Psoas muscle (tissue), 8 donors: ENCODE data around the gene PRAMEF1. TPM values are rescaled to one million over a fixed set of nuclear protein-coding genes. Genes with fewer than 3 reads are reported as not detected.
"Not testable (repeated sequence)": the region's sequence is repeated elsewhere in the genome, so short reads cannot be mapped to it uniquely, and the experiment has no call there.

Source experiments
- ATAC-seq, 4 donors: fragments of 200-7000 bp; cut with Tn5 transposase; one replicate each; pipeline ENCODE4 v1.9.1; 2020; ENCODE audit warnings: moderate library complexity in 3 of 4, mild to moderate bottlenecking in 2 of 4
- DNase-seq, 2 donors: peaks; one replicate each; pipeline ENCODE4 v3.0.0-alpha.2; 2020
- H3K27ac ChIP-seq: fragments of 200-600 bp; one replicate; pipeline ENCODE4 v1.8.0; 2022
- H3K27me3 ChIP-seq, 3 donors: fragments of 200-600 bp in 1 of 3; one replicate each; pipeline versions ENCODE4 v1.6.1 to v1.8.0; 2013 to 2022; ENCODE audit warnings: low read length in 2 of 3, mild to moderate bottlenecking in 2 of 3, moderate library complexity in 1 of 3; ENCODE audit not compliant: insufficient read depth in 3 of 3
- H3K36me3 ChIP-seq, 2 donors: fragments of 200-600 bp in 1 of 2; one replicate each; pipeline versions ENCODE4 v1.6.1 to v1.8.0; 2013 to 2022; ENCODE audit warnings: low read depth in 1 of 2, mild to moderate bottlenecking in 1 of 2, moderate library complexity in 1 of 2; ENCODE audit not compliant: insufficient read depth in 1 of 2
- H3K4me1 ChIP-seq: fragments of 200-600 bp; one replicate; pipeline ENCODE4 v1.8.0; 2022
- H3K4me3 ChIP-seq: fragments of 200-600 bp; one replicate; pipeline ENCODE4 v1.8.0; 2022; ENCODE audit warnings: mild to moderate bottlenecking
- H3K9me3 ChIP-seq: fragments of 200-600 bp; one replicate; pipeline ENCODE4 v1.8.0; 2022
- WGBS, 3 donors: extraction: QIAGEN DNeasy Blood & Tissue Kit; methylation state at CpG; one replicate each; pipeline versions ENCODE4 v1.1.6 to v1.1.7; 2013; 5-methylcytosine and 5-hydroxymethylcytosine counted together
- intact Hi-C, 2 donors: fragments of 100-400 bp; cut with DNase I; formaldehyde crosslinking; loops; one replicate each; pipeline versions ENCODE4 v1.11.0 to v1.14.2; 2022
- polyA plus RNA-seq, 3 donors: library from polyadenylated mRNA; stranded (reverse); fragments of 200-250 nt; gene quantifications; one replicate each; pipeline ENCODE4 v1.2.3, GENCODE V29; 2013
- total RNA-seq, 4 donors: library from RNA; stranded (reverse); fragmentation: NEBNext Ultra II Directional in 2 of 4; extraction: Animal tissue kit (Norgen Biotek cat#: 25700) in 2 of 4; gene quantifications; one replicate each; pipeline versions ENCODE4 v1.2.1 to v1.2.4, GENCODE V29; 2021 to 2023
- TF ChIP-seq, protein P1 (sequence below): fragments of 200-600 bp; IDR thresholded peaks from one replicate; pipeline ENCODE4 v1.8.0; 2022; ENCODE audit warnings: antibody characterized with exemption
- donor health status: healthy with polysubstance abuse.
- donor health status: DM: no; HTN: no; CAD: no; lungs with moderate emphysema.
- donor health status: Bipolar disorder and iron deficiency.
- donor health status: healthy.
- donor health status: DM: yes; HTN: yes; CAD: no.
- donor health status: DM: no; HTN: no; CAD: no.
- donor health status: DM: no; HTN: no; CAD: no.
- donor health status: DM: yes; HTN: yes; CAD: no.

Gene PRAMEF1
- total and polyA plus RNA-seq, 7 donors = not detected

DNA sequence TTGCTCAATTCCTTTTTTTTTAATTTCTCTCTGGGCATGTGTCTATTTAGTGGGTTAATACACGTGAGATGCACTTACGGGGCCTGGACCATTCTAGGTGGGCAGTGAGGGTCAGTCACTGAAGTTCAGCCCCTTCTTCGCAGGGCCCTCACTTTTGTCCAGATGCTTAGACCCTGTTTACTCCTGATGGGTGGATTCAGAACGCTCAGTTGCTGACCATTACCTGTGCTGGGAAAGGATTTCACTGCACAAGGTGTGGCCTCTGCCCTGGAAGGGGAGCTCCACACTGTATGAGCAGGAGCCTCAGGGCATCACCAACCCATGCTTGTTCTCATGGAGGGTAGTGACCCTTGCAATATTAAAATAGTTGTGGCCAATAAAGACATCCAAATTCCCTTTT, 13.1 kb upstream of the PRAMEF1 start:
- TF ChIP-seq, protein P1, sequence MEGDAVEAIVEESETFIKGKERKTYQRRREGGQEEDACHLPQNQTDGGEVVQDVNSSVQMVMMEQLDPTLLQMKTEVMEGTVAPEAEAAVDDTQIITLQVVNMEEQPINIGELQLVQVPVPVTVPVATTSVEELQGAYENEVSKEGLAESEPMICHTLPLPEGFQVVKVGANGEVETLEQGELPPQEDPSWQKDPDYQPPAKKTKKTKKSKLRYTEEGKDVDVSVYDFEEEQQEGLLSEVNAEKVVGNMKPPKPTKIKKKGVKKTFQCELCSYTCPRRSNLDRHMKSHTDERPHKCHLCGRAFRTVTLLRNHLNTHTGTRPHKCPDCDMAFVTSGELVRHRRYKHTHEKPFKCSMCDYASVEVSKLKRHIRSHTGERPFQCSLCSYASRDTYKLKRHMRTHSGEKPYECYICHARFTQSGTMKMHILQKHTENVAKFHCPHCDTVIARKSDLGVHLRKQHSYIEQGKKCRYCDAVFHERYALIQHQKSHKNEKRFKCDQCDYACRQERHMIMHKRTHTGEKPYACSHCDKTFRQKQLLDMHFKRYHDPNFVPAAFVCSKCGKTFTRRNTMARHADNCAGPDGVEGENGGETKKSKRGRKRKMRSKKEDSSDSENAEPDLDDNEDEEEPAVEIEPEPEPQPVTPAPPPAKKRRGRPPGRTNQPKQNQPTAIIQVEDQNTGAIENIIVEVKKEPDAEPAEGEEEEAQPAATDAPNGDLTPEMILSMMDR = no peak
- Histone ChIP-seq H3K4me1 (no peaks in the 10 kb centered on the region), H3K36me3 (no peaks in the 10 kb centered on the region), H3K27ac (no peak overlapping the region), H3K9me3 (peaks cover under 1% of the 10 kb centered on the region), H3K4me3 (no peak overlapping the region), H3K27me3 (no peaks in the 10 kb centered on the region)
- no peak for ATAC-seq
- DNase-seq = no peak
- WGBS, 3 donors = 80 to 88% (median 82%) methylated on average over 4 of the region's 4 CpGs
- intact Hi-C loops = no loop called here

DNA sequence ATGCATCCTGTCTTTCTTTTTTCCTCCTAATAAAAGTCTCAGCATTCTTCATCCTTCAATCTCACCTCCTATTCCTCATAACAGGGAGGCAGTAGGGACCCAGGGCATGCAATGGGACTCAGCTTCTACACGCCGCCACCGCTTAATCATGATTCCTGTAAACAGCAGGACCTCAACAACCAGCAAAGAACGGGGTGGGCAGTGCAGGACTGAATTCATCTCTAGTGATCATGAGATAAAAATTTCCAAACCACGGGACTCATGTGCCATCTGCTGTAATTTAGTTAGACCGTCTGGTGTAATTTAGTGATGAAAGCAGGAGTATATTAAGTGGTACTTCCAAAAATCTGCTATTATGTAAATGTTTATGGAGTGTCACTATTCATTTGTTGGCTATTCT, 12.3 kb upstream of the PRAMEF1 start:
- Histone ChIP-seq H3K4me1 (no peaks in the 10 kb centered on the region), H3K27ac (no peak overlapping the region), H3K27me3 (no peaks in the 10 kb centered on the region), H3K4me3 (no peak overlapping the region), H3K36me3 (no peaks in the 10 kb centered on the region), H3K9me3 (peaks cover 6% of the 10 kb centered on the region)
- TF ChIP-seq, protein P1 = no peak
- intact Hi-C loops = no loop called here
- ATAC-seq = no peak
- DNase-seq = no peak
- WGBS, 3 donors = 81 to 87% (median 83%) methylated on average over 6 of the region's 6 CpGs

DNA sequence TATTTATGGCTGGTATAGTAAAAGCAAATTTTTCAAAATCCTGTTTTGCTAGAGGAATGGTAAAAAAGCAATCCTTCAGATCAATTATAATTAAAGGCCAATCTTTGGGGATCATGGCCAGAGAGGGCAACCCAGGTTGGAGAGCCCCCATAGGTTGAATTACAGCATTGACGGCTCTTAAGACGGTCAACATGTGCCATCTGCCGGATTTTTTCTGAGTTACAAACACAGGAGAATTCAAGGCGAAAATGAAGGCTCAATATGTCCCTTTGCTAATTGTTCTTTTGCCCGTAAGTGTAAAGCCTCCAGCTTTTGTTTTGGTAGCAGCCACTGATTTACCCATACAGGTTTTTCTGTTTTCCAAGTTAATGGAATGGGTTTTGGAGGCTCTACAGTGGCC, 9.7 kb upstream of the PRAMEF1 start:
- H3K36me3 ChIP-seq, intact Hi-C loops, H3K27ac ChIP-seq, H3K4me3 ChIP-seq, ATAC-seq, H3K4me1 ChIP-seq, DNase-seq, H3K27me3 ChIP-seq: not testable (repeated sequence)
- H3K9me3 ChIP-seq = peaks cover 26% of the 10 kb centered on the region
- WGBS, 3 donors = 69 to 89% (median 76%) methylated on average over 3 to 5 of the region's 5 CpGs

DNA sequence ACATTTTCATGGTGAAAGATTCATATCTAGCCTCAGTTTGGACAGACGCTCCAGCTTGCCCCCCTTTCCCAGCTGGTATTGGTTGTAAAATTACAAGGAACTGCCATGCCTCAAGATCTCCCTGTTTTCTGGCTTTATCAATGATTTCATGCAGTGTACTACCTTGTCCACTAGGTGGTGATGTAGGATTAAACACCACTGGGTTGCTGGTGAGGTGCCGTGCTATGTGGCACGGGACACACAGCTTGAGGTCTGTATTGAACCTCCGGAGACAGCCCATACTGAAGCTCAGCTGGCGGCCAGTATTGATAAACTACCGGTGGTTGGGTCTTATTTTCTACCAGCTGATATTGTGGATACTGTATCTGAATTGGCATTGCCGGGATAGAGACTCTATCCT, 7.4 kb upstream of the PRAMEF1 start:
- H3K27me3 ChIP-seq, H3K4me3 ChIP-seq, DNase-seq, H3K27ac ChIP-seq, ATAC-seq, intact Hi-C loops, H3K4me1 ChIP-seq, H3K36me3 ChIP-seq: not testable (repeated sequence)
- peaks cover 26% of the 10 kb centered on the region for H3K9me3 ChIP-seq
- WGBS, 3 donors = 36 to 47% (median 39%) methylated on average over 6 of the region's 7 CpGs

DNA sequence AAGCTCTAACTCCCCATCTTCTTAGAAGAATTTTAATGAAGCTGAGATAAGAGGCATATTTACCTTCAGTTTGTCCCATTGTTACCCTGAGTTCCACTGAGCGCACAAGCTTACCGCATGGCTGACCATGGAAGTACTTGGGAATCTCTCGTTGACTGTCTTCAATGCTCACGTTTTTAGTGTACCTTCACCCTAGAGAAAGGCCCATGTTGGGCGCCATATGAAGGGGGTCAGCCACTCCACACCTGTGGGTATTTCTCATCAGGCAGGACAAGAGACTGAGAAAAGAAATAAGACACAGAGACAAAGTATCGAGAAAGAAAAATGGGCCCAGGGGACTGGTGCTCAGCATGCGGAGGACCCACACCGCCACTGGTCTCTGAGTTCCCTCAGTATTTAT, 6.5 kb upstream of the PRAMEF1 start:
- intact Hi-C loops = not testable (repeated sequence)
- 81 to 93% (median 91%) methylated on average over 7 to 8 of the region's 8 CpGs for WGBS, 3 donors

DNA sequence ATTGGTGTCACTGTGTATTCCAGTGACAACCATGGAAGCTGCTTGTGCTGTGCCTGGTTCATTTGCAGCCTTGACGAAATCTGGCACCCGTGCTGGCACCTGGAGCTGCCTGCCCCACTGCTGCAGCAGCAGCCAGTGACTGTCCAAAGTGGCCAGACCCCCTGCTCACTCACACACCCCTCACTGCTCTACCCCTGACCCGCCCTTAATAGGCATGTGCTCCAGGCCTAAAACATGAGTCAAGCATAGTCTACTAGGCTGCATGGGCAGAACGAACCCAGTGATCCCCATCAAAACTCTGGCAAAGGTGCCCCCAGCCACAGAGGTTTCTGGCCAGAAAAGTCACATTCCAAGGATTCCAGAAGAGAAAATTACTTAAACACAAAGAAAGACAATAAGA, 7.7 kb downstream of the PRAMEF1 start:
- H3K4me1 ChIP-seq = no peaks in the 10 kb centered on the region

More for the DNA sequence above, 6.5 kb upstream of the PRAMEF1 start:
- not testable (repeated sequence) for H3K36me3 ChIP-seq, ATAC-seq, H3K27me3 ChIP-seq, DNase-seq, H3K27ac ChIP-seq, H3K4me1 ChIP-seq, H3K4me3 ChIP-seq
- H3K9me3 ChIP-seq = peaks cover 26% of the 10 kb centered on the region

More for the DNA sequence above, 7.7 kb downstream of the PRAMEF1 start:
- TF ChIP-seq, protein P1 = no peak
- ATAC-seq = no peak
- Histone ChIP-seq H3K4me3 (no peak overlapping the region), H3K27me3 (no peaks in the 10 kb centered on the region), H3K9me3 (no peaks in the 10 kb centered on the region), H3K27ac (no peak overlapping the region), H3K36me3 (no peaks in the 10 kb centered on the region)
- WGBS, 3 donors = 47 to 64% (median 51%) methylated on average over 4 of the region's 4 CpGs
- DNase-seq = no peak
- intact Hi-C loops = no loop called here
